MCF 10A (cell line): ENCODE measurements around the gene ERC2. TPM values are rescaled to one million over a fixed set of nuclear protein-coding genes. Genes with fewer than 3 reads are reported as not detected.
A peak's percentile ranks its signal among the peaks of the same experiment; 100 is the strongest.

ENCODE experiments used
- BruUV-seq: library from RNA; stranded (reverse); fragments of 400-500 nt; replicated peaks from 2 replicates; lab custom pipeline; 2021; lab: Mats Ljungman, UMichigan
- CTCF ChIA-PET: fragments of 300-600 bp; sonication (Branson Sonifier 250); formaldehyde crosslinking; extraction: SDS; loops from one replicate; lab custom pipeline; 2021; ENCODE audit warnings: antibody characterized with exemption, inconsistent platforms; lab: Yijun Ruan, JAX
- POLR2A ChIA-PET: fragments of 300-600, 350-650 bp; sonication (Branson Sonifier 250); formaldehyde crosslinking; extraction: SDS; loops from one replicate; lab custom pipeline; 2020; ENCODE audit warnings: antibody characterized with exemption, inconsistent platforms; lab: Yijun Ruan, JAX
- DNase-seq: peaks from one replicate; pipeline ENCODE4 v3.0.0-alpha.2; 2018; ENCODE audit not compliant: unreplicated experiment
- H3K27ac Mint-ChIP-seq: one replicate; pipeline ENCODE4 v1.8.0; 2022; ENCODE audit warnings: mild to moderate bottlenecking, low read depth, mixed read lengths; ENCODE audit not compliant: unreplicated experiment
- H3K27me3 Mint-ChIP-seq: one replicate; pipeline ENCODE4 v1.8.0; 2022; ENCODE audit warnings: mixed read lengths; ENCODE audit not compliant: insufficient read depth, unreplicated experiment
- H3K36me3 Mint-ChIP-seq: one replicate; pipeline ENCODE4 v1.8.0; 2022; ENCODE audit warnings: mild to moderate bottlenecking, moderate library complexity, mixed read lengths; ENCODE audit not compliant: insufficient read depth, unreplicated experiment
- H3K4me1 Mint-ChIP-seq: one replicate; pipeline ENCODE4 v1.8.0; 2022; ENCODE audit warnings: mixed read lengths; ENCODE audit not compliant: insufficient read depth, unreplicated experiment
- H3K4me3 Mint-ChIP-seq: one replicate; pipeline ENCODE4 v1.8.0; 2022; ENCODE audit warnings: mild to moderate bottlenecking, moderate library complexity, mixed read lengths; ENCODE audit not compliant: unreplicated experiment
- H3K9me3 Mint-ChIP-seq: one replicate; pipeline ENCODE4 v1.8.0; 2022; ENCODE audit warnings: mixed read lengths; ENCODE audit not compliant: unreplicated experiment
- intact Hi-C: fragments of 100-400 bp; cut with micrococcal nuclease; formaldehyde crosslinking; loops from 2 replicates; pipeline ENCODE4 v1.14.1; 2022
- total RNA-seq: library from RNA; stranded (reverse); gene quantifications from 2 replicates; pipeline ENCODE4 v1.2.3, GENCODE V29; 2022
- TF ChIP-seq, protein P1 (sequence below): fragments of 200-600 bp; IDR thresholded peaks from one replicate; pipeline ENCODE4 v1.8.0; 2022; ENCODE audit warnings: antibody characterized with exemption, mild to moderate bottlenecking; ENCODE audit not compliant: unreplicated experiment

ERC2 gene
- total RNA-seq, 1 experiment from 2014 or later, result 0.42 TPM

DNA sequence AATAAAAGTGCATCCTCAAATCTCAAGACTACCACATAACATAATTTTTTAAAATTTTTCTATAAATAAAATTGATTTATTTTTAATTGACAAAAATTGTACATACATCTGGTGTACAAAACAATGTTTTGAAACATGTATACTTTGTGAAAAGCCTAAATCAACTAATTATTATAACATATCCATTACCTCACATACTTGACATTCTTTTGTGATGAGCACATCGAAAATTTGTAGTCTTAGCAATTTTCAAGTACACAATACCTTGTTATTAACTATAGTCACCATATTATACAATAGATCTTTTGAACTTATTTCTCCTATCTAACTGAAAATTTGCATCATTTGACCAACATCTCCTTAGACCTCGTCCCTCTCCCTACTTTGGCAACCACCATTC is 973.3 kb downstream of the ERC2 start:
- ChIA-PET POLR2A (no interaction called here), CTCF (no interaction called here)
- Mint-ChIP-seq H3K27ac (no peak overlapping the region), H3K9me3 (no peaks in the 10 kb centered on the region), H3K27me3 (no peaks in the 10 kb centered on the region), H3K4me1 (peaks cover 18% of the 10 kb centered on the region), H3K36me3 (no peaks in the 10 kb centered on the region), H3K4me3 (no peak overlapping the region)
- TF ChIP-seq, protein P1, sequence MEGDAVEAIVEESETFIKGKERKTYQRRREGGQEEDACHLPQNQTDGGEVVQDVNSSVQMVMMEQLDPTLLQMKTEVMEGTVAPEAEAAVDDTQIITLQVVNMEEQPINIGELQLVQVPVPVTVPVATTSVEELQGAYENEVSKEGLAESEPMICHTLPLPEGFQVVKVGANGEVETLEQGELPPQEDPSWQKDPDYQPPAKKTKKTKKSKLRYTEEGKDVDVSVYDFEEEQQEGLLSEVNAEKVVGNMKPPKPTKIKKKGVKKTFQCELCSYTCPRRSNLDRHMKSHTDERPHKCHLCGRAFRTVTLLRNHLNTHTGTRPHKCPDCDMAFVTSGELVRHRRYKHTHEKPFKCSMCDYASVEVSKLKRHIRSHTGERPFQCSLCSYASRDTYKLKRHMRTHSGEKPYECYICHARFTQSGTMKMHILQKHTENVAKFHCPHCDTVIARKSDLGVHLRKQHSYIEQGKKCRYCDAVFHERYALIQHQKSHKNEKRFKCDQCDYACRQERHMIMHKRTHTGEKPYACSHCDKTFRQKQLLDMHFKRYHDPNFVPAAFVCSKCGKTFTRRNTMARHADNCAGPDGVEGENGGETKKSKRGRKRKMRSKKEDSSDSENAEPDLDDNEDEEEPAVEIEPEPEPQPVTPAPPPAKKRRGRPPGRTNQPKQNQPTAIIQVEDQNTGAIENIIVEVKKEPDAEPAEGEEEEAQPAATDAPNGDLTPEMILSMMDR, result no peak
- DNase-seq, result no peak
- intact Hi-C loops, result no loop called here
- no TSS peak for BruUV-seq

DNA sequence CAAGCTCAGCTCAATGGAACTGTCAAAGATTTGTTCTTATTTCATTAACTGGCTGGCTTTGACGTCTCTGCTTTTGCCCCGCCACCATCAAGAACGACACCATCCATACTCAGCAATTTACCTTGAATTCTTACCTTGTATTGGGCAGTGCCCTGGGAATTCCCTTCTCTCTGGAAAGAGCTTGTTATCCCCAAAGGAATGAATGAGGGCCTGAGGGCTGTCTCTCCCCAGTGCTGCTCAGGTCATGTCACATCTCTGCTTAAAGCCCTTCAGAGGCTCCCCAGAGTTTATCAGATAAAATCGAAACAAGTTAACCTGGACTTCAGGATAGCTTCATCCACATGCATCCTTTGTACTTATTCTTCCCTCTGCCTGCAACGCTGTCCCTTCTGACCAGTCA is 975.3 kb downstream of the ERC2 start:
- DNase-seq, result no peak
- Mint-ChIP-seq H3K27ac (no peak overlapping the region), H3K4me3 (no peak overlapping the region), H3K36me3 (no peaks in the 10 kb centered on the region), H3K9me3 (no peaks in the 10 kb centered on the region), H3K4me1 (peaks cover 24% of the 10 kb centered on the region), H3K27me3 (no peaks in the 10 kb centered on the region)
- ChIA-PET CTCF (interaction anchor here (0.5 to 1.4 kb wide), 4 partner anchors 9 to 640 kb away, joined by 3 to 4 read pairs (median 3); no protein-coding TSS in a partner anchor), POLR2A (interaction anchor here (0.5 kb wide), 1 partner anchor 969 kb away, joined by 3 read pairs; no protein-coding TSS in a partner anchor)
- intact Hi-C loops, result no loop called here
- TF ChIP-seq, protein P1, result no peak
- no TSS peak for BruUV-seq

DNA sequence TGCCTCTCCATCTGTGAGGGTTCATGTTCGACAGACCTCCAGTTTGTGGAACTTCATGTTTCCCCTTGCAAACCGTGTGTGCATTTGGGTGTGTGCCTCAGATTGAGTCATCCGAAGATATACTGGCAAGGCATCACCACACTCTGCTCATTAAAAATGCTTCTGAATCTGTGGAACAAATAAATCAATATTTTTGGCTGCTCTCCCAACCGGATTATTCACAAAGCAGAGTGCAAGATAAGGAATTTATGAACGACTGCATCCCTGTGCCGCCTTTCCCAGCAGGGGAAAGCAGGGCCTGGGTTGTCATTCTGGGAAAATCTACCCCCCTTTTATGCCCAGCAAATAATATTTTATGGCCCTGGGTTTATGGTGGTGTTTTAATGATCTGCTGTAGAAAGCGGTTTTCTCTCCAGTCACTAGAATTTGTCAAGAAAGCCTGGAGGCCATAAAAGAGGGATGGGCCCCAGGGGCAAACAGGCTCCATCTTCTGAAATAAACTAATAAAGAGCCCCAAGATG is 976.9 kb downstream of the ERC2 start:
- H3K27me3 Mint-ChIP-seq, result no peaks in the 10 kb centered on the region
- peak overlapping the region; percentile 19 for H3K27ac Mint-ChIP-seq
- no peak overlapping the region for H3K4me3 Mint-ChIP-seq
- DNase-seq, result peak; percentile 68
- ChIA-PET CTCF (interaction anchor here (1.4 kb wide), 1 partner anchor 255 kb away, joined by 4 read pairs; no protein-coding TSS in a partner anchor), POLR2A (no interaction called here)
- H3K9me3 Mint-ChIP-seq, result no peaks in the 10 kb centered on the region
- TF ChIP-seq, protein P1, result no peak
- H3K36me3 Mint-ChIP-seq, result no peaks in the 10 kb centered on the region
- no TSS peak for BruUV-seq
- H3K4me1 Mint-ChIP-seq, result peaks cover 24% of the 10 kb centered on the region
- intact Hi-C loops, result no loop called here

DNA sequence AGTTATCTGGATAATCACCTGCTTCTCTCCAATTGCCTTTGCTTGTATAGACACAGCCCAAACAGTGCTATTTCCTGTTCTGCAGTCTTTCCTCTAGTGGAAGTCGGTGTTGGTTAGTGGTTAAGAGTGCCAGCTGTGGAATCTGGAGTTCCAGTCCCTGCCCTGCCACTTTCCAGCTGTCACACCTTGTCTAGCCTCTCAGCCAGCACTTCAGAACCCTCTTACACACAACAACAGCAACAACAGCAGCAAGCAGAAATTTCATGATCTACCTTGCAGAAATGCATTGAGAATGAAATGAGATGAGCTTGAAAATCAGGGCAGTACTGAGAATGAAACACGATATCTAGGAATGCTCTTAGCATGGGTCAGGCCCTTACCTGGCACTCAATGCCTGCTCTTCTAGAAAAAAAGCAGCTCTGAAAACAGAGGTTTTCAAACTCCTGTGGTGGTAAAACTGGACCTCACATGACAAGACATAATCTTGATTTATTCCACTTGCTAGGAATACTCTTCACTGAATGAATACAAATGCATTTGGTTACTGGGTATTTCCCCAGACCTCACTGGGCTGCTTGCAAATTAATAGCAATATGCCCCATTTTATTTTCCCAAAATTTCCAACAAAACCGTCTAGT is 977.9 kb downstream of the ERC2 start:
- H3K4me3 Mint-ChIP-seq, result no peak overlapping the region
- H3K9me3 Mint-ChIP-seq, result no peaks in the 10 kb centered on the region
- ChIA-PET CTCF (interaction anchor here (1.4 kb wide), 1 partner anchor 256 kb away, joined by 4 read pairs; no protein-coding TSS in a partner anchor), POLR2A (interaction anchor here (0.7 kb wide), 1 partner anchor 22 kb away, joined by 4 read pairs; no protein-coding TSS in a partner anchor)
- TF ChIP-seq, protein P1, result no peak
- DNase-seq, result no peak
- H3K27ac Mint-ChIP-seq, result no peak overlapping the region
- intact Hi-C loops, result no loop called here
- peaks cover 3% of the 10 kb centered on the region for H3K36me3 Mint-ChIP-seq
- H3K27me3 Mint-ChIP-seq, result no peaks in the 10 kb centered on the region
- H3K4me1 Mint-ChIP-seq, result peaks cover 26% of the 10 kb centered on the region
- BruUV-seq, result no TSS peak
